A549 treated with dexamethasone at 1 μM for 4 hours (cell line): ENCODE measurements around the gene SYNE2. TPM values are rescaled to one million over a fixed set of nuclear protein-coding genes. Genes with fewer than 3 reads are reported as not detected.

Experiments used
- total RNA-seq: library from RNA; stranded (reverse); fragments of 200-300 nt; extraction: Qiagen RNA extraction; gene quantifications from 5 replicates; pipeline ENCODE4 v1.2.3, GENCODE V29; 2022

SYNE2 gene, protein sequence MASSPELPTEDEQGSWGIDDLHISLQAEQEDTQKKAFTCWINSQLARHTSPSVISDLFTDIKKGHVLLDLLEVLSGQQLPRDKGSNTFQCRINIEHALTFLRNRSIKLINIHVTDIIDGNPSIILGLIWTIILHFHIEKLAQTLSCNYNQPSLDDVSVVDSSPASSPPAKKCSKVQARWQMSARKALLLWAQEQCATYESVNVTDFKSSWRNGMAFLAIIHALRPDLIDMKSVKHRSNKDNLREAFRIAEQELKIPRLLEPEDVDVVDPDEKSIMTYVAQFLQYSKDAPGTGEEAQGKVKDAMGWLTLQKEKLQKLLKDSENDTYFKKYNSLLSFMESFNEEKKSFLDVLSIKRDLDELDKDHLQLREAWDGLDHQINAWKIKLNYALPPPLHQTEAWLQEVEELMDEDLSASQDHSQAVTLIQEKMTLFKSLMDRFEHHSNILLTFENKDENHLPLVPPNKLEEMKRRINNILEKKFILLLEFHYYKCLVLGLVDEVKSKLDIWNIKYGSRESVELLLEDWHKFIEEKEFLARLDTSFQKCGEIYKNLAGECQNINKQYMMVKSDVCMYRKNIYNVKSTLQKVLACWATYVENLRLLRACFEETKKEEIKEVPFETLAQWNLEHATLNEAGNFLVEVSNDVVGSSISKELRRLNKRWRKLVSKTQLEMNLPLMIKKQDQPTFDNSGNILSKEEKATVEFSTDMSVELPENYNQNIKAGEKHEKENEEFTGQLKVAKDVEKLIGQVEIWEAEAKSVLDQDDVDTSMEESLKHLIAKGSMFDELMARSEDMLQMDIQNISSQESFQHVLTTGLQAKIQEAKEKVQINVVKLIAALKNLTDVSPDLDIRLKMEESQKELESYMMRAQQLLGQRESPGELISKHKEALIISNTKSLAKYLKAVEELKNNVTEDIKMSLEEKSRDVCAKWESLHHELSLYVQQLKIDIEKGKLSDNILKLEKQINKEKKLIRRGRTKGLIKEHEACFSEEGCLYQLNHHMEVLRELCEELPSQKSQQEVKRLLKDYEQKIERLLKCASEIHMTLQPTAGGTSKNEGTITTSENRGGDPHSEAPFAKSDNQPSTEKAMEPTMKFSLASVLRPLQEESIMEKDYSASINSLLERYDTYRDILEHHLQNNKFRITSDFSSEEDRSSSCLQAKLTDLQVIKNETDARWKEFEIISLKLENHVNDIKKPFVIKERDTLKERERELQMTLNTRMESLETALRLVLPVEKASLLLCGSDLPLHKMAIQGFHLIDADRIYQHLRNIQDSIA (N-terminal part only)
- 7.8 to 11.7 TPM (median 11.0 TPM) in 5 replicates for total RNA-seq

GRCh38 chr14:63852817-63853731 is at the start of gene SYNE2:
Gene SYNE2, plus strand, starts transcription at chr14:63853004. Its CDS starts 56,145 bp downstream, at chr14:63909149.

Other genes with a start within 250 kb of the SYNE2 start
- gene WDR89, start 211.1 kb upstream of the SYNE2 start, total RNA-seq: 7.4 to 9.5 TPM (median 8.9 TPM) in 5 replicates
- gene SGPP1, start 124.9 kb upstream of the SYNE2 start, total RNA-seq: 11.4 to 16.4 TPM (median 12.4 TPM) in 5 replicates